Upper lobe of left lung (tissue), 4 donors: ENCODE measurements around the gene YPEL3.

Source experiments
- POLR2AphosphoS5 ChIP-seq, 2 donors: sonication (generic); formaldehyde crosslinking; IDR thresholded peaks; one replicate each; pipeline ENCODE4 v1.5.1; 2017; ENCODE audit warnings: antibody characterized with exemption in 2 of 2
- TF ChIP-seq, protein P1 (sequence below), 6 experiments: fragments of 450-650 bp in 4 of 6; fragments of 200-600 bp in 2 of 6; sonication (generic) in 2 of 6; IDR thresholded peaks; one replicate each; pipeline ENCODE4 v1.5.1; 2016 to 2019; ENCODE audit warnings: antibody characterized with exemption in 6 of 6

DNA sequence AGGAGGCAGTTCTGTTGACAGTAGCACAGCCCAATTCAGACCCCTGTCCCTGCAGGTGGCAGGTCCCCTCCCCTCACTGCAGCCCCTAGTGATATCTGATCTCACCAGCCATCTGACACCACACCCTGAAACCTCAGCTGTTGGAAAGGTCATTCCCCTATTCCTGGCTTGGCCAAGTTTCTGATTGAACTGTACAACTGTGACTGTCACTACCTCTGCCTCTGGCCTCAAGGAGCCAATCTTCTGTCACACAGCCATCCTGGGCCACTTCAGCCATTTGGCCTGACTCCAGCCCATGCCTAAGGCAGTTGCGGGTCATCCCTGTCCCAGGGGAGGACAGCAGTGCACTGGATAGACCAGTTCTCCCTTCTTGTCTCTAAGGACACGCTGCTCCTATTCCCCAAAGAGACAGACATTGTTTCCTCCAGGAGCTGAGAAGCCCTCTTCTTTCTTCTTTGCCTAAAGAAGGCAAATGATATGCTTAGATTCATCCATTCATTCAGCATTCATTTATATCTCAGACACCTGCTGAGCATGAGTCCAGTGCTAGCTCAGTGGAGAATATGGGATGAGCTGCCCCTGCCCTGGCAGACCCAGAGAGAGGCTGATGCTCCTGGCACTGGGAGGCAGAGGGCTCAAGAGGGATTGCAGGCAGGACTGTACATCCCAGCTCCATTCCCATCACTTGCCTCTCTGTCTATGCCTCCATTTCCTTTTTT lies 35.0 kb downstream of the YPEL3 start:
- TF ChIP-seq, protein P1, sequence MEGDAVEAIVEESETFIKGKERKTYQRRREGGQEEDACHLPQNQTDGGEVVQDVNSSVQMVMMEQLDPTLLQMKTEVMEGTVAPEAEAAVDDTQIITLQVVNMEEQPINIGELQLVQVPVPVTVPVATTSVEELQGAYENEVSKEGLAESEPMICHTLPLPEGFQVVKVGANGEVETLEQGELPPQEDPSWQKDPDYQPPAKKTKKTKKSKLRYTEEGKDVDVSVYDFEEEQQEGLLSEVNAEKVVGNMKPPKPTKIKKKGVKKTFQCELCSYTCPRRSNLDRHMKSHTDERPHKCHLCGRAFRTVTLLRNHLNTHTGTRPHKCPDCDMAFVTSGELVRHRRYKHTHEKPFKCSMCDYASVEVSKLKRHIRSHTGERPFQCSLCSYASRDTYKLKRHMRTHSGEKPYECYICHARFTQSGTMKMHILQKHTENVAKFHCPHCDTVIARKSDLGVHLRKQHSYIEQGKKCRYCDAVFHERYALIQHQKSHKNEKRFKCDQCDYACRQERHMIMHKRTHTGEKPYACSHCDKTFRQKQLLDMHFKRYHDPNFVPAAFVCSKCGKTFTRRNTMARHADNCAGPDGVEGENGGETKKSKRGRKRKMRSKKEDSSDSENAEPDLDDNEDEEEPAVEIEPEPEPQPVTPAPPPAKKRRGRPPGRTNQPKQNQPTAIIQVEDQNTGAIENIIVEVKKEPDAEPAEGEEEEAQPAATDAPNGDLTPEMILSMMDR (IDR thresholded peaks at IDR 0.05): no peak
- TF ChIP-seq POLR2AphosphoS5 (IDR thresholded peaks at IDR 0.05): no peak
